GM12873 (cell line): ENCODE results near the gene PFKL.

Source experiments
- CTCF ChIP-seq: IDR thresholded peaks from 2 replicates; pipeline ENCODE4 v1.5.1; 2012; ENCODE audit warnings: low read depth, mild to moderate bottlenecking, moderate library complexity, low read length, control low read depth; ENCODE audit not compliant: insufficient read depth; ENCODE audit errors: missing control alignments

PFKL gene

GRCh38 chr21:44289381-44290010, 10.4 kb upstream of the PFKL start:
- no peak for TF ChIP-seq CTCF

DNA sequence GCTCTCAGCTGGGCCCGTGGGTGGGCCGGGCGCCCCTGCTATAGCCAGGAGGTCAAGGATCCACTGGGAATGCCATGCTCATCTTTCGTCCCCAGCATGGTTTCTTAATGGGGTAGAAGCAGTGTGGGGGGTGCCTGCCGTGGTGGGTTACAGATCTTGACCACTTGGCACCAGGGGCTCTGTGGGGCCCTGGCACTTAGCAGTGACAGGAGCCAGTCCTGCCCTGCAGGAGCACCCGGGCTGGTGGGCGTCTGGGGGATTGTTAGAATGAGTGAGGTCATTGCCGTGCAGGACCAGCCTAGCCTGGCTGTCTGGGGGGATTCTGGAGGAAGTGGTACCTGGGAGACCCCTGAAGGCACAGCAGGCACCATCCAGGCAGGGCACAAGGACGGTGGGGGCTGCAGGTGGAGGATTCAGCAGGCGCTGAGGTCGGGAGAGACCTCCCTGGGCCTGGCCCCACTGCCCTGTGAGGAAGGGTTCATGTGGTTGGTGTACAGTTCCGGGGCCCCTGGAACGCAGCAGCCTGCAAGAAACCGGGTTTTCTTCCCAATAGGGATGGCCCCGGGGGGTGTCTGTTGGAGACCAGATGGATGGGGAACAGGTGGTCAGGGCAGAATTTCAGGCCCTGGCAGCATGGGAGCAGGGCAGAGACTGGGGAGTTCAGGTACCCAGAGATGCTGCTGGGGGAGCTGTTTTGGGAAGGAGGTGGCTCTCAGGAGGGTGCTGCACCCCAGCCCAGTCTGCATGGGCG, 9.4 kb upstream of the PFKL start:
- no peak for TF ChIP-seq CTCF

- TF ChIP-seq CTCF: no peak
These were observed 8.5 kb upstream of the PFKL start for GRCh38 chr21:44291078-44291935.

GRCh38 chr21:44291936-44292811, 7.7 kb upstream of the PFKL start:
- no peak for TF ChIP-seq CTCF

DNA sequence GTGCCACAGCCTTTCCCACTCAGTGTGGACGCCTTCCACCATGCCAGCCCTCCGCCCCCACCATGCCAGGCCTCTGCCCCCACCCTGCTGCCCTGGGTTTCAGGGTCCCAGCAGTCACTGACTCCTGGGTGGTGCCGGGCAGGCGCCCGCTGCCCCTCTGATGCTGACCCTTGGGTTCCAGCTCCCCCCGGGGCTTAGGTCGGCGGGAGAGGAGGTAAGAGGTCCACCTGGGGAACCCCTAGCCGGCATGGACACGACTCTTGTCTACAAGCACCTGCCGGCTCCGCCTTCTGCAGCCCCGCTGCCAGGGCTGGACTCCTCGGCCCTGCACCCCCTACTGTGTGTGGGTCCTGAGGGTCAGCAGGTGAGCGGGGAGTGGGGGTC, 7.0 kb upstream of the PFKL start:
- no peak for TF ChIP-seq CTCF

DNA sequence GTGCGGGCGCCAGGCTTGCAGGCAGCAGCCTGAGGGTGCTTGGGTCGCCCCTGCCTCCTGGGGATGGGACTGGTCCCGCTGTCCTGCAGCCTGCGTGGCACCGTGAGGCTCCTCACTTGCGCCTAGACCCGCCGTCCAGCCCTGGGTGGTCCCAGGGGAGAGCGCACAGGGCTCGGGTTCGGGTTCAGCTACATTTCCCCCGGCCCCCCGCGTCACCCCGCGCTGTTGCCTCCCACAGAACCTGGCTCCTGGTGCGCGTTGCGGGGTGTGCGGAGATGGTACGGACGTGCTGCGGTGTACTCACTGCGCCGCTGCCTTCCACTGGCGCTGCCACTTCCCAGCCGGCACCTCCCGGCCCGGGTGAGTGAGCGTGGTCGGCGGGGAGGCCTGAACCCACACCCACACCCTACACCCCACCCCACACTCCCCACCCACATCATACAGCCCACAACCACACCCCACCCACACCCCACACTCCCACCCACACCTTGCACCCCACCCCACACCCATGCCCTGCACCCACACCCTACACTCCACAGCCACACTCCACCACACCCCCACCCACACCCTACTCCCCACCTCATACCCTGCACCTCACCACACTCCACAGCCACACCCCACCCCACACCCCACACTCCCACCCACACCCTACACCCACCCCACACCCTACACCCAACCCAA, 6.2 kb upstream of the PFKL start:
- no peak for TF ChIP-seq CTCF
